HG03521 (cell line): Measurements from ENCODE around the gene KRT17.
"Not testable (repeated sequence)": the region's sequence is repeated elsewhere in the genome, so short reads cannot be mapped to it uniquely, and the experiment has no call there.

Experiments used
- ATAC-seq: cut with Tn5 transposase; IDR thresholded peaks from one replicate; pipeline ENCODE4 v1.9.1; 2021; ENCODE audit warnings: mild to moderate bottlenecking, moderate library complexity; ENCODE audit not compliant: unreplicated experiment

The KRT17 gene

DNA sequence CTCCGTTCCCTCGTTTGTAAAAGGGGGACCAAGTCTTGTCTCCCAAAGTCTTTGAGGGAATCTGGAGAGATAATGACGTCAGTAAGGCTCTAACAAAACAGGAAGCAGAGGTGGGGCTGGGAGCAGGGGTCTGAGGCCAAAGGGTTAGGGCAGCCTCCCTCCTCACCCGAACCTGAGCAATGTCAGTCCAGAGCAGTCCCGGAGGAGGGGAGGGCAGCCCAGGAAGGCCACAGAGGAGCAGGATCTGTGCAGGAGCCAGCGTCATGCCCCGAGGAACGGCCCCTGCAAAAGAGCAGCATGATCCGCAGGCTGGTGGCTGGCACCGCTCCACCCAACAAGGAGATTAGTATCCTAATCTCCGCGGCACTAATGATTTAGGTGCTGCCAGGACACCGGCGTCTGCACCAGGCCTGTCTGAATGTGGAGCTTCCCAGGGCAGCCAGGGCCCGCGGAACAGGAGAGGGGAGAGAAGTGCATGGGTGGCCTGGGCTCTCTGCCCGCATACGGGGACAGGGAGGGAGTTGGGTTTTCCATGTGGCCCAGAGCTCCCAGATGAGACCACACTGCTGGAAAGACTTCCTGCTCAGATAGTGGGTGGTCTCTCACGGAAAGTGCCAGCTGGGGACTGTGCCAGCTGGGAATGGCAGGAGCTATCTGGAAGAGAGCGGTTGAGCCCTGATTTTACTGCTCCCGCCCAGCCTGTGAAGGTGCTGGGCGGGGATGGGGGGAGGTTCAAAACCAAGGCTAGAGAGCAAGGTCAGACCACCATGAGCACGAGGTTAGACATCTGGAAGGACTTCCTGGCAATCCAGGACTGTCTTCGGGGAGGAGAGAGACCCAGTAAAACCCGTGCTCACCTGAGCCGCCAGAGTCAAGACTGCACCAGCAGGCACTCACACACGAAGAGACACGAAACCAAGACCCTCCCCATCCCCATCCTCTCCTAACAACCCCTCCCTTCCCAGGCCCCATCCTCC, 11.0 kb upstream of the KRT17 start:
- ATAC-seq, result no peak

- no peak for ATAC-seq
These were observed 10.3 kb upstream of the KRT17 start for GRCh38 chr17:41634639-41635038.

- no peak for ATAC-seq
These were observed 9.3 kb upstream of the KRT17 start for GRCh38 chr17:41633556-41634199.

DNA sequence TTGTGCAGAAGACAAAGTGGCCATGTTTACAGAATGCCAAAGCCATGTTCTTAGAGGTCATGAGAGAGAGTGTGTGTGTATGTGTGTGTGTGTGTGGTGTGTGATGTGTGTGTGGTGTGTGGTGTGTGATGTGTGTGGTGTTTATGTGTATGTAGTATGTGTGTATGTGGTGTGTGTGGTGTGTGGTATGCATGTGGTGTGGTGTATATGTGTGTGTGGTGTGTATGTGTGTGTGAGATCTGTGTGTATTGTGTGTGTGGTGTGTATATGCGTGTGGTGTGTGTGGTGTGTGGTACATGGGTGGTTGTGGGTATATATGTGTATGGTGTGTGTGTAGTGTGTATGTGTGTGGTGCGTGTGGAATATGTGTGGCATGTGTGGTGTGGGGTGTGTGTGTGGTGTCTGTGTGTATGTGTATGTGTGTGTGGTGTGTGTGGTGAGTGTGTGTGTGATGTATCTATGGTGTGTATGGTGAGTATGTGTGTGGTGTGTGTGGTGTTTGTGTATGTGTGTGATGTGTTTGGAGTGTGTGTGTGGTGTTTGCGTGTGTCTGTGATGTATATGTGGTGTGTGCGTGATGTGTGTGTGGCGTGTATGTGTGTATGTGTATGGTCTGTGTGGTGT, 8.2 kb upstream of the KRT17 start:
- no peak for ATAC-seq

DNA sequence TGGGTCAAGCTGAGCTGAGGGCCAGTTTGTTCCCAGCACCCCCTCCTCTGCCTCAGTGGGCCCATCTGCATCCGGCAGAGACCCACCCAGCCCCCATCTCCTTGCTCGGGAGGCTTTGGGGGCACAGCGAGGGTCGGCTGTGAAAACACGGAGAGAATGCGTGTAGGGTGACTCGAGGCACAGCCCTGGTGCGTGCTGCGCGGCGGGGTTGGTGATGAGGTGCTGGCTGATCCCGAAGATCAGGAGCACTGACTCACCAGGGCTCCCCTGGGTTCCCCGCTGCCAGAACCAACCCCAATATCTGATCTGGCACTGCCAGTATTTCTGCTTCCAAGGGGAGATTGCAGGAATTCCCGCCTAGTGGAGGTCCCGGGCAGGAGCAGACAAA, 7.5 kb upstream of the KRT17 start:
- ATAC-seq, result no peak

DNA sequence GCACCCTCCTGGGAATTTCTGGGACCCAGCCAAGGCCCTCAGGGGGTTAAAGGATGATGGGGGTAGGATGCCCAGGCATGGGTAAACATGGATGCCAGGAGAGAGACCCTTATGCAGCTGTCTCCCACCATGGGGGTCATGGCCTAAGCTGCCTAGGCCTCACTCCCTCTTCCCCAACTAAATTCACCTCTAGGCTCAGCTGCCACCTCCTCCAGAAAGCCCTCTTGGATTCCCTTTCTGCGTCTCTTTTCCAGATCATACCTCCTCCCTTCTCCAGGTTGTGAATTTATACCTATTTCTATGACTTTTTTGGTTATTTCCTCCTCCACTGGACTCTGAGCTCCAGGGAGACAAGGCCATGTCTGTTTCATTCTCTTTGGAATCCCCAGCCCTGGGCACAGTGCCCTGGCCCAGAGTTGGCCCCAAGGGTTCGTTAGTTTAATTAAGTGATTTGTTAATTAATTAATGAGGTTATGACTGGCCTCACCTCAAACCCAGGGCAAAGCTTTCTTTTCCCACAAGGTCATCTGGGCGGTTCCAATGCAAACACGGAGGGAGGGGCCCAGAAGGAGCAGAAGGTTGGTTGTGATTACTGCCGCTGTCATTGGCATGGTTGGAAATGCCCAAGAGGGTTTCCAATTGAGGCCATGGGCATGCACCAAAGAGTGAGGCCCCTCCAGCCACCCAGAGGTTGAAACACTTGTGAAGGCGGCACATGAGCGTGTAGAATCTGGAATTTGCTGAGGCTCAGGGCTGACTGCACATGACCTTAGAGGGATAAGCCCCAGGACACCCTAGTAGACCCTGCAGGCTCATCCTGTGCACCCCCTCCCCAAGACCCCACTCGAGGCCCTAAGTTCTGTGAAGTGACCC, 6.9 kb upstream of the KRT17 start:
- ATAC-seq, result no peak

DNA sequence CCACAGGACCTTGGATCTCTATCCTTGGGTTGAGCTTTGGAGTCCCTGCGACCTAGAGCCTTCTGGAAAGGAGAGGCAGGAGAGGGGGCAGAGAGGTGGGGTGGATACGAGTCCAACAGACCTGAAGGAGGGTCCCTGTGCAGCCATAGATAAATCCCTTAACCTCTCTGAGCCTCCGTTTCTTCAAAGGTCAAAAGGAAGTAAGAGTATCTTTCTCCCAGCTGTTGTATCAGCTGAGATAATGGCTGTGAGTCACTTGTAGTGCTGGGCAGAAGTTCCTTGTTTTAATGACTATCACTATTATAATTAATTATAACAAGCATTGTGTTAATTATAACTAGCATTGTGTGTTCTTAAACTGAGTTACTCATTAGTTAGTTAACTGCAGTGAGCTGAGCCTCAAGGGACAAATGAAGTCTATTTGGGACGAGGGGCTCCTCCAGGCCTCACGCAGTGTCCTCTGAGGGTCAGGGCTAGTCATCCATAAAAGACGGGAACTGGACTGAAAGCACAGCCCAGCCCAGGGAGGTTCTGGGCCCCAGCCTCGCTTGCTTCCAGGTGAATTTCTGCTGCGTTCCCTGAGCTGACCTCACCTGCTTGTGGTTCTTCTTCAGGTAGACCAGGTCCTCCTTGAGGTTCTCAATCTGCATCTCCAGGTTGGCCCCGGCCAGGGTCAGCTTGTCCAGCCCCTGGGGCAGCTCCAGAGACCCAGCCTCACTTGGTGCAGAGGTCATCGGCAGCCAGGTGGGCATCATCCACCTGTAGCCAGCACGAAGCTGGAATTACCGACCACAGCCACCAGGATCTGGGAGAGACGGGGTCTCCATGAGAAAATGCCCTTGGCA, 5.7 kb upstream of the KRT17 start:
- ATAC-seq, result no peak

- no peak for ATAC-seq
These were observed 4.9 kb upstream of the KRT17 start for GRCh38 chr17:41629316-41629715.

DNA sequence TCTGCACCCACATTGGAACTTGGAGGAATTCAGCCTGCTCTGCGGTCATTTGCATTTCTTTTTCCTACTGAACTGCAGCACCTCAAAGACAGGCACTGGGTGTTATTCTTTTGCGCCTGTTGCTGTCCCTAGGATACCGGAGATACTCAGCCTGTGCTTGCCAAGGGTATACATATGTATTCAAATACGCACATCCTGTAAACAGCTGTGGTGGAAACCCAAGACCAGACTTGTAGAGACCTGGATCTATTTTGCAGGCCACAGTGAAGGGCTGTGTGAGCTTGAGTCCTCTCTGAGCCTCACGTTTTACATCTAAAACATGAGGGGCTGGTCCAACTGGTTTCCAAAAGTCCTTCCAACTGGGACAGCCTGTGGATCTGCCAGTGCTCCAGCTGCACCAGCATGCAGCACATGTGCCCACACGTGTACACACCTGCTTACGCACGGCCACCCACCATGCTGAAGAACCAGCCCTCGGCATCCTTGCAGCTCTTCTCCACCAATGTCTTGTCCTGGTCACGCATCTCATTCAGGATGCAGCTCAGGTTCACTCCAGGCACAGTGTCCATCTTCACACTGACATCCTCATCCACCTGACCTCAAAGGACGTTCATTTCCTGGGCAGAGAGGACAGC, 4.4 kb upstream of the KRT17 start:
- not testable (repeated sequence) for ATAC-seq

DNA sequence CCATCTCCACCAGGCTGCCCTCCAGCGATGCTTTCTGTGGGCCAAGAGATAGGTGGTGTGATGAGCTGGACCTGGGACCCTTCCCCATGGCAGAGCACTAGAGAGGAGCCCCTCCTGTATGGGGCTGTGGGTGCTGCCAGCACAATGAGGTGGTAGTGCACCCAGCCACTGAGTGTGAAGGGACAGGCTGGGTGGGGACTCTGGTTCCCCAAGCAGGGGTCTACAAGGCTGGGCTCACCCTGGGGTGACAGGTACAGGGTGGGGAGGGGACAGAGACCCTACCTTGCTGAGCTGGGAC, 3.6 kb upstream of the KRT17 start:
- not testable (repeated sequence) for ATAC-seq

DNA sequence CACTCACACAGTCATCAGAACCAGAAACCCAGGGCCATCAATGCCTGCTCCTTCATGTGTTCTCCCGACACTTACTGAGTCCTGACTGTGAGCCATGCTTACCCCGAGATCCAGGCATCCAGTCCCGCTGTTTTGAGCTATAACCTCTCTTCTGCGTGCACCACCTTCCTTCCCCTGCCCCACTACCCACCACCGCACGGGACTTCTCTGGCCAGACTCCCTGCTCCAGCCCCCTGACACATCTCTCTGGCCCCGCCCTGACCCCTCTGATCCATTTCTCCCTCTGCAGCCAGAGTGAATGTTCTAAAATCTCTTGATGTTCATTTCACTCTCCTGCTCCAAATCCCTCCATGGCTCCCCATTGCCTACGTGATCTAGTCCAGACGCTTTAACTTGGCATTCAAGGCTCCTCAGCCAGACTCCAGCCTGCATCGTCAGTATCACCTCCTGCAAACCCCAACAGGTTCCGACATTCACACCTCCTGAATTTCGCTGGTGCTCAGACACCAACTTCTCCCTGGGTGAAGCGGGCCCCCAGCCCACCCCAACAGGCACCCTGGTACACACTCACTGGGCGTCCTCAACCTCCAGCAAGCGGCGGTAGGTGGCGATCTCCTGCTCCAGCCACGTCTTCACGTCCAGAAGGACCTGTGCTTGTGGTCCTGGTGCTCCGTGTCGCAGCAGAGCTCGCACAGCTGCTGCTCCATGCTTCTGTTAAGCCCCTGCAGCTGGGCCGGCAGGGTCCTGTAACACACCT, 3.1 kb upstream of the KRT17 start:
- ATAC-seq, result no peak

DNA sequence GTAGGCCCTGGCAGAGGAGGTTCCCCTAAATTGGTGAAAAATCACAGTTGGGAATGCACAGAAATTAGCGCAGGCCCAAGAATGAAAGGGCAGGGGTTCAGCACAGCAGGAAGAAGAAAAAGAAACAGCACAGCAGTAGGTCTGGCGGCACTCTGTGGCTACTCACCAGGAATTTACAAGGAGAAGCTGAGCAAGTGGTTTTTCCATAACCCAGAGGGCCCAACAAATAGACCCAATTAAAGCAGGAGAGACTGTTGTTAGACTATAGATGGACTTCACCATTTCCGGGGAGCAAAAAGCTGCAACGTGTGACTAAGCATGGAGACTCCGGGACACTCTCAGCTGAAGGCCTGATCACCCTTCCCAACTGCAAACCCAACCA, 2.5 kb upstream of the KRT17 start:
- ATAC-seq, result not testable (repeated sequence)

DNA sequence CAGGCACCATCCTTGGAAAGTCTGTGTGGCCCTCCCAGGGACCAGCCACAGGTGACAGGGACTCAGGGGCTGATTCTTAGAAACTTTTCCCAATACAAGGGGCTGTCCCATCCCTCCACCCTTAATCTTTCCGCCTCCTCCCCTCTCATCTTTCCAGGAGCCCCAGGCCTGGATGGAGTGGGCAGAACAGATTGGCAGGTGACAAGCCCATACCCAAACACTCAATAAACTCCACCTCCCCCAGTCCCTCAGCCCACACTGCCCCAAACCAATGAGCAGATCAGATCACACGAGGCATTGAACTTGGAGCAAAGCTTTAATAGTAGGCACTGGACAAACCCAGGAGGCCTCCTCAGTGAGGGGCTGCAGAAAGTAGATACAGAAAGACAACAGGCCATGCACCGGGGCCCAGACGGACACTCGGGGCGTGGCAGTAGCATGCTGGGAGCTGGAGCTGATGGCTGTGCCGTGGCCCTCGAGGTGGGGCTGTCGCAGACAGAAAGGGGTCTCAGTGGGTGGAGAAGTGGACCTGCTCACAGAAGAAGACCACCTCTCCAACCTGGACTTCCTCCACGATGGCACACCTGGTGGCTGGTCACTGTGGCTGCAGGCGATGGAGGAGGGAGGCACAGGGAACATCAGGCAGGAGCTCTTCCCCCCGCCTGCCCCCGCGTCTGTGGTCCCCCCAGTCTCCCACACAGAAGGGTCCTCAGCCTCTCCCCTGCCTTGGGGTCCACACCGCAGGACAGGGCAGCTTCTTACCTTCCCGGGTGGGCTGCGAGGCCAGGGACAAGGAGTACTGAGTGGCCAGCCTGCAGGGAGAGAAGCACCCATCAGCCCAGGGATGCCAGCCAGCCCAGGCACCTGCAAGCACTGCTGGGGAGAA, 1.9 kb upstream of the KRT17 start:
- ATAC-seq, result not testable (repeated sequence)

DNA sequence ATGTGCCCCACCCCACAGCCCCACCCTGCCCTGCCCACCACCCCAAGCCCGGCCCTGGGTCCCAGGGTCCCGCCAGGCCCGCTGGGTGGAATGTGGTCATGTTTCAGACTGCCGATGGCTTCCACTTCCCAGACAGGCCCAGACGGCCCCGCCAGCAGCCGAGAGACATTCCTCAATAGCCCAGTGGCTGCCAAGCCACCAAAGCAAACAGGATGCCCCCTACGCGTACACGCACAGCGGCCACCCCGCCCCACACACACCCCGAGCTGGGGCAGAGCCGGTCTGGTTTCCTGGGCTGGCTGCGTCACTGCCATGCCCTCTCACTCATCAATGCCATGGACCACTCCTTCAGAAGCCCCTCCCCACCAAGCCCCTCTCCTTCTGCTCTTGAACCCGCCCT, 1.2 kb upstream of the KRT17 start:
- no peak for ATAC-seq

GRCh38 chr17:41623184-41623861, 1.1 kb downstream of the KRT17 start:
- ATAC-seq, result not testable (repeated sequence)

DNA sequence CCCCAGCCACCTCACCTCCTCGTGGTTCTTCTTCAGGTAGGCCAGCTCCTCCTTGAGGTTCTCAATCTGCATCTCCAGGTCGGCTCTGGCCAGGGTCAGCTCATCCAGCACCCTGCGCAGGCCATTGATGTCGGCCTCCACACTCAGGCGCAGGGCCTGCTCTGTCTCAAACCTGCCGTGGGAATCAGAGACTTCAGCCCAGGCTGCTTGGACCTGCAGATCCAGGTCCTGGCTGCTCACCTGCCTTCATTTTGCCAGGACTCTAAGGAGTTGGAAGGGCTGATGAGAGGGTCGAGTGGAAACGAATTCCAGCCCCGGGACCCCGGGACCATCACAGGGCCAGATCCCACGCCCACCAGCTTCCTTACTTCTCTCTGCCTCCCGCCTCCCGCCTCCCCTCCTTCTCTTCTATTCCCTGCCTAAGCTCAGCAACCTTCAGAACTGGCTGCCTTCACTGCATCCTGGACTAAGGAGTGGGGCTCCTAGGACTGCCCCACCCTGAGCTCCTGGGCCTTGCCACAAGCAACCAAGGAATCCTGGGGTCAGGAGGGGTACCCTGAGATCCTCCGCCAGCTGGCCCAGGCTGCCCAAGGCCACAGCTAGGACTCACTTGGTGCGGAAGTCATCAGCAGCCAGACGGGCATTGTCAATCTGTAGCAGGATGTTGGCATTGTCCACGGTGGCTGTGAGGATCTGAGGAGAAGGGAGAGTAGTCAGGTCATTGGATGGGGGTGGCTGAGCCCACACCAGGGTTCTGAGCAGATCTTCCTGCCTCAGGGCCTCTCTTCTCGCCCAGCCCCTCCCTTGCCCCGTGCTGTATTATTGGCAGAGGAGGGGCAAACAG, 1.8 kb downstream of the KRT17 start:
- not testable (repeated sequence) for ATAC-seq
